K562 (cell line): Measurements from ENCODE around the gene PPP2R3B.

Experiments used
- BDP1 ChIP-seq: IDR thresholded peaks from 3 replicates; pipeline ENCODE4 v1.6.1; 2011; ENCODE audit not compliant: insufficient read length, insufficient read depth
- CHD2 ChIP-seq: IDR thresholded peaks from 2 replicates; pipeline ENCODE4 v1.6.1; 2011; ENCODE audit warnings: low read depth, low read length
- CTCF ChIP-seq, 3 experiments: IDR thresholded peaks in 2 of 3; conservative IDR thresholded peaks in 1 of 3; 2 replicates each; pipeline ENCODE4 v1.5.1; 2011 to 2012; ENCODE audit warnings: low read length in 3 of 3, mild to moderate bottlenecking in 3 of 3, control low read depth in 2 of 3, improper control_type of control experiment in 1 of 3, inconsistent platforms in 1 of 3, low read depth in 1 of 3, mixed read lengths in 1 of 3, moderate library complexity in 1 of 3; ENCODE audit not compliant: insufficient read depth in 2 of 3
- HDAC6 ChIP-seq: IDR thresholded peaks from 2 replicates; pipeline ENCODE4 v1.6.1; 2012; ENCODE audit warnings: low read depth, mild to moderate bottlenecking, control low read depth, inconsistent platforms, low read length, moderate library complexity
- JUNB ChIP-seq: fragments of 450-650 bp; formaldehyde crosslinking; conservative IDR thresholded peaks from 2 replicates; pipeline ENCODE4 v1.4.0; 2020; ENCODE audit warnings: mild to moderate bottlenecking
- KAT7 ChIP-seq: sonication (generic); formaldehyde crosslinking; IDR thresholded peaks from 2 replicates; pipeline ENCODE4 v1.8.0; 2022; ENCODE audit warnings: missing genetic modification reagents, mild to moderate bottlenecking, borderline replicate concordance
- POLR2A ChIP-seq: fragments of 450-650 bp; conservative IDR thresholded peaks from 2 replicates; pipeline ENCODE4 v1.6.1; 2016
- SETDB1 ChIP-seq: IDR thresholded peaks from one replicate; pipeline ENCODE4 v1.6.1; 2012; ENCODE audit warnings: low read length, control low read depth, inconsistent platforms
- TARDBP ChIP-seq: fragments of 450-650 bp; IDR thresholded peaks from 2 replicates; pipeline ENCODE4 v1.6.1; 2016
- ZNF23 ChIP-seq: fragments of 250-450 bp; sonication (Bioruptor Pico); IDR thresholded peaks from 2 replicates; pipeline ENCODE4 v1.4.0; 2020; ENCODE audit warnings: mild to moderate bottlenecking
- ZNF263 ChIP-seq: sonication (generic); formaldehyde crosslinking; IDR thresholded peaks from 2 replicates; pipeline ENCODE4 v1.8.0; 2022; ENCODE audit warnings: mild to moderate bottlenecking, missing genetic modification reagents, borderline replicate concordance
- ZNF449 ChIP-seq: fragments of 250-450 bp; sonication (Bioruptor Pico); IDR thresholded peaks from 2 replicates; pipeline ENCODE4 v1.8.0; 2022; ENCODE audit warnings: moderate library complexity, mild to moderate bottlenecking, inconsistent platforms

DNA sequence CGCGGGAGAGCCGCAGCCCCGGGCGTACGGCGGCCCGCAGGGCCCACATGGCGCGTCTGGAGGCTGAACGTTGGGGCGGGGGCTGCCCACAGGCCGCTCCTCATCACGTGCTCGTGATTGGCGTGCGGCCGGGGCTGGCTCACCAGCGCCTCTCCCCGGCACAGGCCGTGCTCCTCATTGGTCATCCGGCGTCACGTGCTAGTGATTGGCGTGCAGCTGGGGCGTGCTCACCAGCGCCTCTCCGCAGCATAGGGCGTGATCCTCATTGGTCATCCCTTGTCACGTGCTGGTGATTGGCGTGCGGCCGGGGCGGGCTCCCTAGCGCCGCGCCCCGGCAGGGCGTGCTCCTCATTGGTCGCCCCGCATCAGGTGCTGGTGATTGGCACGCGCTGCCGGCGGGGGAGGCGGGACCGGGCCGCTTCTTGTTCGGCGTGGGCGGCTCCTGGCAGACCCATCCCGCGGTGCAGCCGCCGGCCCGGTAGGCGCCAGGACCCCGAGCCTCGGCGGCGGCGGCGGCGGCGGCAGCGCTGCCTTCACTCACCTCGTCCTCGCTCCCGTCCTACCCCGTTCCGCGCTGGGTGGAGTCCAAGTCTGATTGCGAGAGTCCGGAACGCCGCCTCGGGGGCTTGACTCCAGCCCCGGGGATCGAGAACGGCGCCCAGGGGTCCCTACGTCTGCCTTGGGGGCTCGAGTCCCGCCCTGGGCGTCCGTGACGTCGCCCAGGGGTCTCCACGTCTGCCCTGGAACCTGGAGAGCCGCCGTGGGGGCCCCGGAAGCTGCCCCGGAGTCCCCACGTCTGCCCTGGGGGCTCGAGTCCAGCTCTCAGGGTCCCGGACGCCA is 67.7 kb downstream of the PPP2R3B start, which contains the start of gene GTPBP6:
- TF ChIP-seq KAT7 (CRISPR knock-in tag) (no peak), CHD2 (peak; percentile 81), CTCF (IDR thresholded peaks at IDR 0.05 in 2 of 3, conservative IDR thresholded peaks at IDR 0.05 in 1 of 3; ENCODE audit: insufficient read depth in 2 of 3, low read depth in 1 of 3, low read length in 3 of 3) (peak; percentile 19 to 32 (median 30); a peak in 1 of 6 replicates), TARDBP (no peak), ZNF23 (no peak), HDAC6 (no peak), POLR2A (peak; percentile 67), ZNF263 (CRISPR knock-in tag) (no peak), ZNF449 (CRISPR knock-in tag) (no peak), SETDB1 (no peak), JUNB (CRISPR knock-in tag) (no peak), BDP1 (no peak)
